HepG2 (cell line): ENCODE measurements around the gene SP140L. TPM values are rescaled to one million over a fixed set of nuclear protein-coding genes. Genes with fewer than 3 reads are reported as not detected.

Source experiments
- HIVEP1 ChIP-seq: sonication (generic); formaldehyde crosslinking; IDR thresholded peaks from 2 replicates; pipeline ENCODE4 v1.4.0; 2020; ENCODE audit warnings: mild to moderate bottlenecking, missing genetic modification reagents
- HOXA9 ChIP-seq: sonication (generic); formaldehyde crosslinking; IDR thresholded peaks from 2 replicates; pipeline ENCODE4 v1.8.1; 2022; ENCODE audit warnings: missing genetic modification reagents, mild to moderate bottlenecking, moderate library complexity, borderline replicate concordance
- KDM4B ChIP-seq: sonication (generic); formaldehyde crosslinking; IDR thresholded peaks from 2 replicates; pipeline ENCODE4 v1.4.0; 2020; ENCODE audit warnings: missing genetic modification reagents
- LCORL ChIP-seq, 2 experiments: fragments of 450-650 bp in 1 of 2; sonication (generic) in 1 of 2; formaldehyde crosslinking in 1 of 2; IDR thresholded peaks; 2 replicates each; pipeline versions ENCODE4 v1.5.0 to v1.6.1; 2017 to 2020; ENCODE audit warnings: antibody characterized with exemption in 1 of 2, missing genetic modification reagents in 1 of 2
- MIER3 ChIP-seq: IDR thresholded peaks from 2 replicates; pipeline ENCODE4 v1.6.1; 2016; ENCODE audit warnings: missing compliant biosample characterization, borderline replicate concordance
- MZF1 ChIP-seq: sonication (generic); formaldehyde crosslinking; IDR thresholded peaks from 2 replicates; pipeline ENCODE4 v1.8.1; 2023; ENCODE audit warnings: mild to moderate bottlenecking, missing genetic modification reagents, borderline replicate concordance
- NFE2L2 ChIP-seq: fragments of 150-350 bp; IDR thresholded peaks from 2 replicates; pipeline ENCODE4 v1.6.1; 2014; ENCODE audit warnings: low read length
- SIX1 ChIP-seq: sonication (generic); formaldehyde crosslinking; IDR thresholded peaks from 2 replicates; pipeline ENCODE4 v1.4.0; 2020; ENCODE audit warnings: missing genetic modification reagents, borderline replicate concordance
- SNAPC2 ChIP-seq: sonication (generic); formaldehyde crosslinking; IDR thresholded peaks from 2 replicates; pipeline ENCODE4 v1.8.1; 2022; ENCODE audit warnings: mild to moderate bottlenecking, missing genetic modification reagents
- SRF ChIP-seq: IDR thresholded peaks from 2 replicates; pipeline ENCODE4 v1.6.1; 2011; ENCODE audit warnings: mild to moderate bottlenecking, low read depth, low read length, moderate library complexity
- TARDBP ChIP-seq: sonication (generic); formaldehyde crosslinking; IDR thresholded peaks from 2 replicates; pipeline ENCODE4 v1.8.0; 2022; ENCODE audit warnings: mild to moderate bottlenecking, missing genetic modification reagents
- ZIK1 ChIP-seq: sonication (generic); formaldehyde crosslinking; IDR thresholded peaks from 2 replicates; pipeline ENCODE4 v1.5.0; 2020; ENCODE audit warnings: mild to moderate bottlenecking, low read depth, missing genetic modification reagents, borderline replicate concordance
- ZNF124 ChIP-seq: sonication (generic); formaldehyde crosslinking; IDR thresholded peaks from 2 replicates; pipeline ENCODE4 v1.4.0; 2020; ENCODE audit warnings: missing genetic modification reagents
- ZNF136 ChIP-seq: sonication (generic); formaldehyde crosslinking; IDR thresholded peaks from 2 replicates; pipeline ENCODE4 v1.8.1; 2022; ENCODE audit warnings: low read depth, mild to moderate bottlenecking, moderate library complexity, missing genetic modification reagents
- ZNF143 ChIP-seq: sonication (generic); formaldehyde crosslinking; IDR thresholded peaks from 2 replicates; pipeline ENCODE4 v1.4.0; 2020; ENCODE audit warnings: missing genetic modification reagents
- ZNF24 ChIP-seq: fragments of 450-650 bp; IDR thresholded peaks from 2 replicates; pipeline ENCODE4 v1.6.1; 2017; ENCODE audit warnings: antibody characterized with exemption, mild to moderate bottlenecking
- ZNF274 ChIP-seq: sonication (generic); formaldehyde crosslinking; IDR thresholded peaks from 2 replicates; pipeline ENCODE4 v1.5.1; 2020; ENCODE audit warnings: mild to moderate bottlenecking, missing genetic modification reagents
- ZNF441 ChIP-seq: sonication (generic); formaldehyde crosslinking; IDR thresholded peaks from 2 replicates; pipeline ENCODE4 v1.7.0; 2021; ENCODE audit warnings: missing genetic modification reagents, borderline replicate concordance
- ZNF562 ChIP-seq: sonication (generic); formaldehyde crosslinking; IDR thresholded peaks from 2 replicates; pipeline ENCODE4 v1.8.0; 2022; ENCODE audit warnings: missing genetic modification reagents, borderline replicate concordance
- ZNF567 ChIP-seq: sonication (generic); formaldehyde crosslinking; IDR thresholded peaks from 2 replicates; pipeline ENCODE4 v1.8.1; 2023; ENCODE audit warnings: mild to moderate bottlenecking, missing genetic modification reagents, borderline replicate concordance
- ZNF75D ChIP-seq: sonication (generic); formaldehyde crosslinking; IDR thresholded peaks from 2 replicates; pipeline ENCODE4 v1.8.1; 2023; ENCODE audit warnings: missing genetic modification reagents, mild to moderate bottlenecking, borderline replicate concordance
- ZNF782 ChIP-seq: sonication (generic); formaldehyde crosslinking; IDR thresholded peaks from 2 replicates; pipeline ENCODE4 v1.4.0; 2020; ENCODE audit warnings: missing genetic modification reagents, mild to moderate bottlenecking, borderline replicate concordance
- polyA plus RNA-seq, 8 experiments: library from polyadenylated mRNA; depleted of rRNA in 3 of 8; stranded (reverse) in 7 of 8; unstranded in 1 of 8; fragments of >200 nt; fragmentation: Illumina TruSeq in 4 of 8; extraction: Trizol in 4 of 8; gene quantifications; 2 replicates each; pipeline versions ENCODE4 v1.2.1 to v1.2.3, GENCODE V29; 2011 to 2016; ENCODE audit warnings: low read depth in 4 of 8, missing spikeins in 1 of 8, mixed read lengths in 1 of 8; ENCODE audit not compliant: insufficient read depth in 1 of 8
- total RNA-seq, 5 experiments: library from RNA; depleted of rRNA; stranded (reverse); fragments of >200 nt; fragmentation: Illumina TruSeq; extraction: Trizol; gene quantifications; 2 replicates each; pipeline ENCODE4 v1.2.3, GENCODE V29; 2016; ENCODE audit warnings: low read depth in 1 of 5
- TF ChIP-seq, protein P1 (sequence below): sonication (generic); formaldehyde crosslinking; IDR thresholded peaks from 2 replicates; pipeline ENCODE4 v1.8.0; 2022; ENCODE audit warnings: missing genetic modification reagents, low read depth, mild to moderate bottlenecking, borderline replicate concordance
- TF ChIP-seq, protein P2 (sequence below): sonication (generic); formaldehyde crosslinking; IDR thresholded peaks from 2 replicates; pipeline ENCODE4 v1.4.0; 2020; ENCODE audit warnings: mild to moderate bottlenecking, missing genetic modification reagents, borderline replicate concordance

Gene SP140L
- total and polyA plus RNA-seq, 2 of the 13 experiments (the other 11 are each of a cell fraction or from before 2014, with no cell fraction given) = 10.9 to 17.5 TPM

DNA sequence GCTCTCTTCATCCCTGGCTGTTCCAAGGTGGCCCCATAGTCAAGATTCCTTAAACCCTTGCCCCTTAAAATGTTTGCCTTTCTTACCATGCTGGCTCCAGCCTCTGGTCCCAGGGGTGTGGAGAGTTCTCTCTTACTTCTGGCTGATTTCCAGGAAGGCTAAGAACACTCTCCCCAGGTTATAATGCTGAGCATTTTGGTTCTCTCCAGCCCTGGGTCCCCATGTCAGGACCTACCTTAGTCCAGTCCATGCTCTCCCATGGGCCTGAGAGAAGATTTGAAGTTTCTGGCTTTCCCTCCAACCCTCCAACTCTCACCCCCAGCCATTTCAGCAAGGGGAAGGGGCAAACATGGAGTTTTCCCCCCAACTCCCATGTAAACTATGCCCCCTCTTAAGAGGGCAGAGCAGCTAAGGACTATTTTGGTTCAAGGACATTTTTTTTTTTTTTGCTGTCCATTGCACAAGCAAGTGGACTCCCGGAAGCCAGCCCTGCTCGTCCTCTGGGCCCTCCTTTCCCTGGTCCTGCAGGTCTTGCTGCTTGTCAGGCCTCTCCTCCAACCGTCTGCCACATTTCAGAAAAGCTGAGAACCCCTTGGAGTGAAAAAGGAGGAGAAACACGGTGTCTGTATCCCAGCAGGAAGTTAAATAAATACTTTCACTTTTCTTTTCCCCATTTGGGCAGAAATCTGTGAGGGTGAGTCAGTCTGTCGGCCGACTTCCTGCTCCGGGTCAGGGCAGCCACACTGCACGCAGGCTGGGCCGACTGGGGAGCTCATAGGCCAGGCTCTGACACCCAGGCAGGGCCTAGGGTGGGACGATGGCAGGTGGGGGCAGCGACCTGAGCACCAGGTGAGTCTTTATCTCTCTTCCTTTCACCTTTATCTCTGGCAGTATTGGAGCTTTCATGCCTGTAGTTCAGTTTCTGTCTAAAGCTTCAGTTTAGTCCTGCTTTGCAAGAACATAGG is at the start of gene SP140L (continued):
- TF ChIP-seq ZNF75D (CRISPR knock-in tag) (no peak), ZNF274 (CRISPR knock-in tag) (peak; percentile 71), MIER3 (CRISPR knock-in tag) (peak; percentile 67; the same call in 1 of the 2 replicates), HIVEP1 (CRISPR knock-in tag) (no peak), NFE2L2 (no peak), ZNF24 (no peak), ZIK1 (CRISPR knock-in tag) (no peak), MZF1 (CRISPR knock-in tag) (no peak), ZNF136 (CRISPR knock-in tag) (no peak), ZNF124 (CRISPR knock-in tag) (peak; percentile 72), SNAPC2 (CRISPR knock-in tag) (peak; percentile 35; the same call in 1 of the 2 replicates), LCORL (IDR thresholded peaks at IDR 0.05) (0 out of 2 replicates have a peak, but pooled peaks have one; percentile 53), LCORL (CRISPR knock-in tag; IDR thresholded peaks at IDR 0.05) (0 out of 2 replicates have a peak, but pooled peaks have one; percentile 14), ZNF143 (CRISPR knock-in tag) (peak; percentile 51; the same call in 1 of the 2 replicates), KDM4B (CRISPR knock-in tag) (no peak), SIX1 (no peak), ZNF567 (CRISPR knock-in tag) (no peak), ZNF441 (CRISPR knock-in tag) (no peak), SRF (peak; percentile 95), TARDBP (peak; percentile 82; the same call in 1 of the 2 replicates), ZNF782 (CRISPR knock-in tag) (no peak), HOXA9 (CRISPR knock-in tag) (no peak), ZNF562 (CRISPR knock-in tag) (no peak)
- TF ChIP-seq, protein P1, sequence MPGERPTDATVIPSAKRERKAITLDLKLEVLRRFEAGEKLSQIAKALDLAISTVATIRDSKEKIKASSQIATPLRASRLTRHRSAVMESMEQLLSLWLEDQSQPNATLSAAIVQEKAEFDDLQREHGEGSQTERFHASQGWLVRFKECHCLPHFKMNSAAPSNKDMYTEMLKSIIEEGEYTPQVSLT (CRISPR knock-in tag) = no peak
- TF ChIP-seq, protein P2, sequence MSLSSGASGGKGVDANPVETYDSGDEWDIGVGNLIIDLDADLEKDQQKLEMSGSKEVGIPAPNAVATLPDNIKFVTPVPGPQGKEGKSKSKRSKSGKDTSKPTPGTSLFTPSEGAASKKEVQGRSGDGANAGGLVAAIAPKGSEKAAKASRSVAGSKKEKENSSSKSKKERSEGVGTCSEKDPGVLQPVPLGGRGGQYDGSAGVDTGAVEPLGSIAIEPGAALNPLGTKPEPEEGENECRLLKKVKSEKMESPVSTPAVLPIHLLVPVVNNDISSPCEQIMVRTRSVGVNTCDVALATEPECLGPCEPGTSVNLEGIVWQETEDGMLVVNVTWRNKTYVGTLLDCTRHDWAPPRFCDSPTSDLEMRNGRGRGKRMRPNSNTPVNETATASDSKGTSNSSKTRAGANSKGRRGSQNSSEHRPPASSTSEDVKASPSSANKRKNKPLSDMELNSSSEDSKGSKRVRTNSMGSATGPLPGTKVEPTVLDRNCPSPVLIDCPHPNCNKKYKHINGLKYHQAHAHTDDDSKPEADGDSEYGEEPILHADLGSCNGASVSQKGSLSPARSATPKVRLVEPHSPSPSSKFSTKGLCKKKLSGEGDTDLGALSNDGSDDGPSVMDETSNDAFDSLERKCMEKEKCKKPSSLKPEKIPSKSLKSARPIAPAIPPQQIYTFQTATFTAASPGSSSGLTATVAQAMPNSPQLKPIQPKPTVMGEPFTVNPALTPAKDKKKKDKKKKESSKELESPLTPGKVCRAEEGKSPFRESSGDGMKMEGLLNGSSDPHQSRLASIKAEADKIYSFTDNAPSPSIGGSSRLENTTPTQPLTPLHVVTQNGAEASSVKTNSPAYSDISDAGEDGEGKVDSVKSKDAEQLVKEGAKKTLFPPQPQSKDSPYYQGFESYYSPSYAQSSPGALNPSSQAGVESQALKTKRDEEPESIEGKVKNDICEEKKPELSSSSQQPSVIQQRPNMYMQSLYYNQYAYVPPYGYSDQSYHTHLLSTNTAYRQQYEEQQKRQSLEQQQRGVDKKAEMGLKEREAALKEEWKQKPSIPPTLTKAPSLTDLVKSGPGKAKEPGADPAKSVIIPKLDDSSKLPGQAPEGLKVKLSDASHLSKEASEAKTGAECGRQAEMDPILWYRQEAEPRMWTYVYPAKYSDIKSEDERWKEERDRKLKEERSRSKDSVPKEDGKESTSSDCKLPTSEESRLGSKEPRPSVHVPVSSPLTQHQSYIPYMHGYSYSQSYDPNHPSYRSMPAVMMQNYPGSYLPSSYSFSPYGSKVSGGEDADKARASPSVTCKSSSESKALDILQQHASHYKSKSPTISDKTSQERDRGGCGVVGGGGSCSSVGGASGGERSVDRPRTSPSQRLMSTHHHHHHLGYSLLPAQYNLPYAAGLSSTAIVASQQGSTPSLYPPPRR (CRISPR knock-in tag) = no peak
